RWPE1 (cell line): Measurements from ENCODE around the gene SERPINA6.
A peak's percentile ranks its signal among the peaks of the same experiment; 100 is the strongest.

Source experiments
- CTCF ChIA-PET: fragments of 350-600 bp; sonication (Branson Sonifier 250); formaldehyde crosslinking; extraction: SDS; loops from one replicate; lab custom pipeline; 2021; lab: Yijun Ruan, JAX
- POLR2A ChIA-PET: fragments of 400-600 bp; formaldehyde crosslinking; extraction: SDS; loops from one replicate; lab custom pipeline; 2020; ENCODE audit warnings: antibody characterized with exemption; ENCODE audit not compliant: low non-redundant PET; lab: Yijun Ruan, JAX
- DNase-seq: peaks from one replicate; pipeline ENCODE4 v3.0.0; 2012; ENCODE audit warnings: low spot score
- H3K27ac ChIP-seq: fragments of 450-650 bp; 2 replicates; pipeline ENCODE4 v1.5.1; 2017
- CTCF ChIP-seq: fragments of 450-650 bp; conservative IDR thresholded peaks from 2 replicates; pipeline ENCODE4 v1.5.1; 2017; ENCODE audit warnings: low read depth, mild to moderate bottlenecking

SERPINA6 gene

GRCh38 chr14:94330857-94331256 is 7.7 kb upstream of the SERPINA6 start:
- no peak for DNase-seq
- TF ChIP-seq CTCF: no peak
- POLR2A ChIA-PET: no interaction called here
- CTCF ChIA-PET: no interaction called here
- peak overlapping the region; percentile 56 for H3K27ac ChIP-seq

GRCh38 chr14:94330432-94330831 is 7.3 kb upstream of the SERPINA6 start:
- no peak for DNase-seq
- CTCF ChIA-PET: no interaction called here
- POLR2A ChIA-PET: no interaction called here
- H3K27ac ChIP-seq: peak overlapping the region; percentile 56
- no peak for TF ChIP-seq CTCF

GRCh38 chr14:94329857-94330256 is 6.7 kb upstream of the SERPINA6 start:
- ChIA-PET POLR2A (no interaction called here), CTCF (no interaction called here)
- H3K27ac ChIP-seq: no peak overlapping the region
- no peak for DNase-seq
- TF ChIP-seq CTCF: no peak

- CTCF ChIA-PET: no interaction called here
- no peak overlapping the region for H3K27ac ChIP-seq
- POLR2A ChIA-PET: no interaction called here
- no peak for TF ChIP-seq CTCF
- no peak for DNase-seq
Observed at GRCh38 chr14:94328196-94328595, 5.1 kb upstream of the SERPINA6 start.

GRCh38 chr14:94321421-94322271 is 1.5 kb downstream of the SERPINA6 start:
- ChIA-PET CTCF (interaction anchor here (0.5 kb wide), 1 partner anchor 228 kb away, joined by 3 read pairs; no protein-coding TSS in a partner anchor), POLR2A (no interaction called here)
- peak overlapping the region; percentile 56 for H3K27ac ChIP-seq
- no peak for TF ChIP-seq CTCF
- no peak for DNase-seq

- ChIA-PET CTCF (interaction anchor here (0.6 kb wide), 1 partner anchor 369 kb away, joined by 5 read pairs; no protein-coding TSS in a partner anchor), POLR2A (no interaction called here)
- peak overlapping the region; percentile 56 for H3K27ac ChIP-seq
- DNase-seq: peak; percentile 63
- TF ChIP-seq CTCF: no peak
Observed at GRCh38 chr14:94320243-94320642, 2.9 kb downstream of the SERPINA6 start.
